Right forelimb (tissue), 1 donor: ENCODE measurements around the gene MOSMO.
"Not testable (repeated sequence)": the region's sequence is repeated elsewhere in the genome, so short reads cannot be mapped to it uniquely, and the experiment has no call there.

Experiments used
- DNase-seq: peaks from one replicate; pipeline ENCODE4 v3.0.0-alpha.2; 2018

Gene MOSMO

GRCh38 chr16:22007509-22008214, at the start of gene MOSMO:
Gene MOSMO, plus strand, starts transcription at chr16:22008111. Its CDS starts 191 bp downstream, at chr16:22008302.
- peak; percentile 86 for DNase-seq

DNA sequence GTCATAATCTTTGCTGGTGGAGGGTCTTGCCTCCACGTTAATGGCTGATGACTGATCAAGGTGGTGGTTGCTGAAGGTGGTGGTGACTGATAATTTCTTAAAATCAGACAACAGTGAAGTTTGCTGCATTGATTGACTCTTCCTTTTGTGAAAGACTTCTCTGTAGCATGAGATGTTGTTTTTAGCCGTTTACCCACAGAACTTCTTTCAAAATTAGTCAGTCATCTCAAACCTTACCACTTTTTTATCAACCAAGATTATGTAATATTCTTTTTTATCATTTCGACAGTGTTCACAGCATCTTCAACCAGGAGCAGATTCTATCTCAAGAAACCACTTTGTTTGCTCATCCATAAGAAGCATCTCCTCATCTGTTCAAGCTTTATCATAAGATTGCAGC, 48.9 kb upstream of the MOSMO start:
- DNase-seq: no peak

DNA sequence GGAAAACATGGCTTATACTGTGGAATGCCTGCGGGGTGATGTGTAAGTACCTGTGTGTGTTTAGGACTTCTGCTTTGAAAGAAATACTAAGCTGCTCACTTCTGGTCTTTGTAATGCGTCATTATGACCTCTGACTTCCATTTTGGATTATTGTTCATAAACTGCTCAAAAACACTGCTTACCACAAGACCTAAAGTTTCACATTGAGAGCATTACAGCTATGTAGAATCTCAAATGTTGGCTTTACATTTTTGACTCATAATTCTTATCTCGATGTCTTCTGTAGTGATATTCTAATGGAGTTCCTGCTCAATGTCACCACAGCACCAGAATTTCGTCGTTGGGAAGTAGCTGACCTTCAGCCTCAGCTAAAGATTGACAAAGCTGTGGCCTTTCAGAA, 45.4 kb upstream of the MOSMO start:
- no peak for DNase-seq

DNA sequence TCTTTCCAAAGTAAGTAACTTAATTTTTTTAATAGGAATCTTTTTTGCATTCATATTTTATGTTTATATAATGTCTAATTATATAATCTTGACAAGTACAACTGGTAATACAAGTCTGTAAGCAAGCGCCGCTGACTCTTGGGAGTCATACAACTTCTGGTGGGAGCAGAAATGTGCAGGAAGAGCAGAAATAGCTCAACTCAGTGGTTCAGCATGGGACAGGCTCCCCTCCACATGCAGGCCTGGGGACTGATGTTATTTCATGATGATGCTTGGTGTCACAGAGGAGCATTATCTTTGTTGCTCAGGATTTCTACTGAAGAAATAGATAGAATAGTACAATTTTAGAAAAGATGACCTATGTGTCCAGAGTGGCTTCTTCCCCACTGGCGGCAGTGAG, 44.0 kb upstream of the MOSMO start:
- DNase-seq: no peak

DNA sequence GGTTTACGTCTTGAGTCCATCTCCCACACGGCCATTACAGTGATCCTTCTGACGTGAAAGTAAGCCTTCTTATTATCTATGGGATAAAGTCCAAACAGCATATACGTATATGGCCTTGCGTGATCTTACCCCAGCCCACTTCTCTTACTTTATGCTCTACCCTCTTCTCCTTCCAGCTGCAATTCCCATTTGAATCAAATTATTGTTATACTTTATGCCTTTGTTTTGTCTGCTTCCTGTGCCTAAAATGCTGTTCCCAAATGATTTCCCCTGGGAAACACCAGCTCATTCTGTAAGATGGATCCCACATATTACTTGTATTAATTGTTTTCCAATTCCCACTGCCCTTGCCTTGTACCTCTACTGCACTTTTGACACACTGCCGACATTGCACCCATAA, 43.6 kb upstream of the MOSMO start:
- DNase-seq: no peak

- no peak for DNase-seq
Observed at GRCh38 chr16:21971856-21972255, 36.1 kb upstream of the MOSMO start.

DNA sequence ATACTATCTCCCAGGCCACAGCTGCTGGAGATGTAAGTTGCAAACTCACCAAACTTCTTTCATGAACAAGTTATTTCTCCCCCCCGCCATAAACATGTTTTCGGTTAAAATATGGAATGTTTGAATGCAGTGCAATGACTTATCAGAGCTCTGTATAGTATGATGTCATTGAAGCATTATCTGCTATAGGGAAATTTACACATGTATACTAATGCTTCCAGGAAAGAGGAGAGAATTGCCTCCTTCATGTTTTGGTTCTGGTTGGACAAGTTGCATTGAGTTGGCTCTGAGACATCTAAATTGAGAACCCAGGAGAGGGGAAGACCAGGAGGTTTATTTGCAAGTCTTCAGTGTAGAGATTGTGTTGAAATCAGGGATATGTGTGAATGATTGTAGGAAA, 34.0 kb upstream of the MOSMO start:
- no peak for DNase-seq

DNA sequence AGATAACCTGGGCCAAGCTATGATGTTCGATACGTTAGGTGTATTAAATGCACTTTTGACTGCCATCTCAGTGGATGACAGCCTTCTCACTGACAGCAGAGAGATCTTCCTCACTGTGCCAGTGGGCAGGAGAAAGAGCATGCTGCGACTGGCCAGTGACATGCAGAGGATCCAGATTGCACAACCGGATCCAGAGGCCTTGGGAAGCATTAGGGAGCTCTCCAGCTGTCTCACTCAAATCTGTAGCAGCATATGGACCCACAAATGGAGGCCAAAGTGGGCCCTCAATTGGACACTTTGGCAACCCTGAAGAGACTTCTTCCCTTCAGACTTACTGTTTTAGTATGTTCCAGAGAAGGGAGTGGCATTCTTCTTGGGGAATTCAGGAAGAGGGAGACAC, 27.9 kb upstream of the MOSMO start:
- no peak for DNase-seq

GRCh38 chr16:21982108-21982507, 25.8 kb upstream of the MOSMO start:
- DNase-seq: no peak

DNA sequence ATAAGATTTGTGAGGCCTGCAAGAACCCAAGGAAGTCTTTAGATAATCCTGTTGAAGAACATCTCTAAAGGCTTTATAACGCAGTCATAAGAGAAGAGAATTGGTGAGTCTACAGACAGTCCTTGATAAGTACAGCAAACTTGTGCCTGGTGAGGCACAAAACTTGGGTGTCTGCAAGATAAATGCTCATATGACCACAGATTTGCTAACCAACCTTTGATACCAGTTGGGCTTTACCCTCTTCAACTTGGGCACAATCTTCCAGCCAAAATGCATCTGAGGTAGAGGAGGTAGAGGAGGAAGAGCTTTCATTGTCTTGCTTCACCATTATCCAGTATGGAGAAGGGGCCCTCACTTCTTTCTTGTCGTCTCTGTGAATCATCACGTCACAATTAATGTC, 23.8 kb upstream of the MOSMO start:
- no peak for DNase-seq

- no peak for DNase-seq
Observed at GRCh38 chr16:21985524-21985923, 22.4 kb upstream of the MOSMO start.

- no peak for DNase-seq
Observed at GRCh38 chr16:21986692-21987246, 21.1 kb upstream of the MOSMO start.

GRCh38 chr16:21987498-21987897, 20.4 kb upstream of the MOSMO start:
- DNase-seq: no peak

DNA sequence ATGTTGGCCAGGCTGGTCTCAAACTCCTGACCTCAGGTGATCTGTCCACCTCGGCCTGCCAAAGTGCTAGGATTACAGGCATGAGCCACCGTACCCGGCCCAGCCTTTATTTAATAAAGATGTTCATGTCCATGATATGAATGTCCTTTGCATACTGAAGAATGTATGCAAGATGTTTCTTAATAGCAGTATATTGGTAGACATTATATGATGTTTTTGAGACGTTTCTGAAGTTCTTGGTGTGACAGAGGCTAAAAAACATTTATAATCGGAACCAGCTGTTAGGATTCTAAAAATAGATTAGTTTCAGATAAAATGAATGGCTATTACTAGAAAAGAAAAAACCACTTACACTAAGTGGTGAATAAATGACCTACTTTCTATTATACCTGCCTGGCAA, 18.8 kb upstream of the MOSMO start:
- no peak for DNase-seq

- DNase-seq: no peak
Observed at GRCh38 chr16:21989751-21990150, 18.2 kb upstream of the MOSMO start.

GRCh38 chr16:21990381-21990944, 17.4 kb upstream of the MOSMO start:
- no peak for DNase-seq

GRCh38 chr16:21991621-21992020, 16.3 kb upstream of the MOSMO start:
- DNase-seq: no peak

GRCh38 chr16:21994856-21995465, 12.9 kb upstream of the MOSMO start:
- DNase-seq: no peak

DNA sequence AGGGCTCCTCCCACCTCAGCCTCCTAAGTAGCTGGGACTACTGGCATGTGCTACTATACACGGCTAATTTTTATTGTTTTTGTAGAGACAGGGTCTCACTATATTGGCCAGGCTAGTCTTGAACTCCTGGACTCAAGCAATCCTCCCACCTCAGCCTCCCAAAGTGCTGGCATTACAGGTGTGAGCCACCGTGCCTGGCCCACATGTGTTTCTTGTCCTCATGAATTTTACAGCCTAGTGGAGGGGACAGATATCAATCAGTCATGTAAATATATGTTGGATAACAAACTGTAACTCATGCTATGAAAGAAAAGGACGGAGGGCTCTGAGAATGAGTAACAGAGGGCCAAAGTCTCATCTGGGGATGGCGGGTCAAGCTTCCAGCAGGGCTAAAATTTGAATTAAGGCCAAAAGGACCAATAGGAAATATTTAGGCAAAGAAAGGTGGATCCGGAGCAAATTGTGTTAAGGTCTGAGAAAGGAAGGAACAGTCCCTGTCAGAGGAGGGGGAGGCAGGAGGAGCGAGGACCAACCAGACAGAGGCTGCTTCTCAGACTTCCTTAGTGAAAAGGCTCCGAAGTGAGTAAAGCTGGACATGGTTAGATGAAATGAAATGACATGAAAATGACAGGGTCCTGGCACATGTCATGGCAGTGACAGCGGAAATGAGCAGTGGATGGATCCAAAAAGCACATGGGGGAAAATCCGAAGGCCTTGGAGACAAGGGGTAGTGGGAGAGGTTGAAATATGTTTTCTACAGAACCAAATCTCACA, 10.8 kb upstream of the MOSMO start:
- no peak for DNase-seq

DNA sequence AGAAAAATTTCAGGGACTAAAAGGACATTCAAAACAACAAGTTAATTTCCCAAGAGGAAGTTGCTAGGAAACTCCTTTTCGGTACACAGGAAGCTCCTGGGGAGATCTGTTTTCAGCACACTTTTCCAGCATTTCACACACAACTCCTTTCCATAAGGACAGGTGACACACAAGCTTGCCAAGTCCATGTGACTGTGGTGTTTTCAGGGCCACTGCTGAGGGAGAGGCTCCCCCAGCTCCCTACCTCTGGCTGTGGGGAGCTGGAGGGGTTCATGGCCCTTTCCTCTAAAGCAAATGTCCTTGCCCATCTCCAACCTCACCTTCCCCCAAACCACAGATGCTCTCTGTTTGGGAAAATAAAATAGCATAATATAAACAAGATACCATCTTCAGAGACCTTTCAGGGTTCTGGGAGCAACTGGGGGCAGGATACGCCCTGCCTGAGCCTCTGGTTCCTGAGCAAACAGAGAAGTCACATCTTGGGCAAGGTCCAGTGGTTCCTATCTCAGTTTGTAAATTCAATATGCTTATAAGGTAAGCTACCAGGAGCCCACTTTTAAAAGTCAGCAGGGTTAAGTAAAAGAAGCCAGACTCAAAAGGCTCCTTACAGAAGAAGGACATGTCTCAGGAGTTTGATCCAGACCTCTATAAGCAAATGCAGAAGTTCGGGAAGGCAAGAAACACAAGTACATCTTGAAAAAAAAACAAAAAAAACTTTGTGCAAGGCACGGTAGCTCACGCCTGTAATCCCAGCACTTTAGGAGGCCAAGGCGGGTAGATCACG, 10.0 kb upstream of the MOSMO start:
- DNase-seq: no peak

DNA sequence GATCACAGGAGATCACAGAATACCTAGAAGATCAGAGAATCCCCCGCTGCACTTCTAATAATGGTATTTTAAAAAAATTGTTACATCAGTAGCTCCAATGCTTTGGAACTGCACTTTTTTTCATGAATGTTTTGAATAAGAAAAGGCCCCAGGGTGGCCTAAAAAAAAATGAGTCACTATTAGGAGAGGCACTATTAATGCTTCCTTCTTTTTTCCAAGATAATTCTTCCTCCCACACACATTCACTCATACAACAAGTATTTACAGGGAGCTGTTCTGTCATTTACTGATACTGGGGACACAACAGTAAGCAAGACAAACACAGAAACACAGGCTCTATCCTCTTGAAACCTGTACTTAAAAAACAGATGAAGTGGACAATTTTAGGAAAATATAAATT, 6.3 kb upstream of the MOSMO start:
- no peak for DNase-seq

DNA sequence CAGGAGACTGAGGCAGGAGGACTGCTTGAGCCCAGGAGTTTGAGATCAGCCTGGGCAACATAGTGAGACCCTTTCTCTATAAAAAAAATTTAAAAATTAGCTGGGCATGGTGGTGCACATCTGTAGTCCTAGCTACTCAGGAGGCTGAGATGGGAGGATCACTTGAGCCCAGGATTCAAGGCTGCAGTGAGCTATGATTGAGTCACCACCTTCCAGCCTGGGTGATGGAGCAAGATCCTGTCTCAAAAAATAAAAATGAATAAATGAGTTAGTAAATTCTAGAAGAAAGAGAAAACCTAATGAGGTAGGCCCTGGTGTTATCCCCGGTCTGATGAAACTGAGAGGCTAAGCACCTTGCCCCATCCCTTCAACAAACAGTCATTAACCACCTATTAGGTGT, 5.9 kb upstream of the MOSMO start:
- DNase-seq: not testable (repeated sequence)

GRCh38 chr16:22003195-22003594, 4.7 kb upstream of the MOSMO start:
- no peak for DNase-seq
